Measurements from ENCODE around the gene NBDY.
A peak's percentile ranks its signal among the peaks of the same experiment; 100 is the strongest.
"Not testable (repeated sequence)": the region's sequence is repeated elsewhere in the genome, so short reads cannot be mapped to it uniquely, and the experiment has no call there.

The NBDY gene

GRCh38 chrX:56729152-56729850, at the start of gene NBDY:
Gene NBDY (plus strand): TSS chrX:56729243. CDS start chrX:56729354, 111 bp downstream.
- DNase-seq: no peak

- not testable (repeated sequence) for DNase-seq
Observed at GRCh38 chrX:56704530-56704929, 24.5 kb upstream of the NBDY start.

DNA sequence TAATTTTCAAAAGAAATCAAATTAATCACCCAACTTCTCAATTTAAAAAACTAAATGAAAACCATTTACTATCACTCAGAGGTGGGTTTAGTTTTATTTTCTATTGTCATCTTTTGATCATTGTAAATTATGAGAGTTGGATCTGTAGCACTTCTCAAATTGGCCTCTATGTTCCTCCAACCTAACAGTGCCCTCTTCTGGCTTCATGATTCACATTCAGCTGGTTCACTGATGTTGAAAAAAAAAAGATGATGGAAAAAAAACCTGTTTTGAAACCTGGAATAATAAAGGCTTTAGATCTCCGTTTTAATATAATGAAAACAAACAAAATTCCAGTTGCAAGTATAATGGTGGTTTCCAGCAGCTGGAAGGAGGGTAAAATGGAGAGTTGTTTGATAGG, 2.4 kb upstream of the NBDY start:
- peak; percentile 15 for DNase-seq

DNA sequence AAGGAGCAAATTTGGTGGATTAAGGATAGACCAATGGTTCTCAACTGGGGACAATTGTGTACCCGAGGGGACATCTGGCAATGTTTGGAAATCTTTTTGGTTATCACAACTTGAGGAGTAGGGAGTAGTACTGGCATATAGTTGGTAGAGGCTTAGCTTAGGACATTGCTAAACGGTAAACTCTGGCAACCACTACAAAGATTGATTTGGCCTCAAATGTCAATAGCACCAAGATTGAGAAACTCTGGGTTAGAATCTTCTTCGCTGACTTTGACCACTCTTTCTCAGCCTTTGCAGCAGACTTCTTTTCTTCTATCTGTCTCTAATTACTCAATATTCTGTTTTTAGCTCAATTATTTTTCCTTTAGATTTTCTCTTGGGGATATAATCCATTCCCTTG, 1.5 kb upstream of the NBDY start:
- DNase-seq: no peak

GRCh38 chrX:56728321-56728720, 722 bp upstream of the NBDY start:
- no peak for DNase-seq

DNA sequence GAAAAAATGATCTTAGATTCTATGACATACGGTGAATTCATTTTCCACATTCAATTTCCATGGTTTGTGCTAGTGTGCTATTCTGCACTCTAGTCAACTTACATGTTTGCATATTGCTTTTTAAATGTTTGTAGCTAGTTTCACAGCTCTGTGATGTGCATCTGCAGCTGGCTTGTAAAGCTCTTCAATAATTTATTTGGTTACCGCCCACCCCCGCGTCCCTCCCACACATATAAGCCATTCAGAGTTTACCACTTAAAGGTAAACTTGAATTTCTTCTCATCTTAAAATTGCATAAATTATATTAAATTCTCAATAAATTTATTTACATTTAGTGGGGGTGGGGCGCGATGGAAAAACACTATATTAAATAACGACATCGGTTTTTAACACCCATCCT, 291 bp upstream of the NBDY start:
- DNase-seq: no peak

DNA sequence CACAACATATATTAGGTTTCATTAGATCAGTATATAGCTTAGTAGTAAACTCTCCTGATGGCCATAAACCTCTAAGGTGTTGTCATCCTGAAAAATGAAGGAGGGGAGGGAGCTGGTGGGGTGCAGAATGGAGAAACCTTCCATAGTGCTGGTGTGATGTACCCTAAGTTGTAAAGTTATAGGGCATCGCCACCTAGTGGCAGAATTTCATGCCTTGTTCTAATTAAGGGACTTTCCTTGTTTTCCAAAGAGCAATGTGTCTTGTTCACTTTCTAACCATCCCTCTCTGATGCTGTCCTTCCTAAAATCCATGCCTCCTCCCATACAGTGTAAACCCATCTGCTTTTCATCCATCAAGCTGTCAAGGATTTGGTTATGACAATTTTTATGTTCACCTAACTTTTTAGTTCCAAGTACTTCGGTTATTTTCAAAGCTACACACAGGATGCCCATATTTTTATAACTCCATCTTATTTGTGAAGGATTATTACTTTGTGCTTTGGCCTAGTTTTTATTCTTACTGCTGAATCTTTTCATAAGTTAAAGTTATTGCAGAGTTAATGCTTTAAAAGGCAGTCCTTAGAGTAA, 4.5 kb downstream of the NBDY start:
- DNase-seq: no peak

GRCh38 chrX:56736219-56736618, 7.2 kb downstream of the NBDY start:
- DNase-seq: no peak

- DNase-seq: no peak
Observed at GRCh38 chrX:56738670-56739069, 9.6 kb downstream of the NBDY start.

DNA sequence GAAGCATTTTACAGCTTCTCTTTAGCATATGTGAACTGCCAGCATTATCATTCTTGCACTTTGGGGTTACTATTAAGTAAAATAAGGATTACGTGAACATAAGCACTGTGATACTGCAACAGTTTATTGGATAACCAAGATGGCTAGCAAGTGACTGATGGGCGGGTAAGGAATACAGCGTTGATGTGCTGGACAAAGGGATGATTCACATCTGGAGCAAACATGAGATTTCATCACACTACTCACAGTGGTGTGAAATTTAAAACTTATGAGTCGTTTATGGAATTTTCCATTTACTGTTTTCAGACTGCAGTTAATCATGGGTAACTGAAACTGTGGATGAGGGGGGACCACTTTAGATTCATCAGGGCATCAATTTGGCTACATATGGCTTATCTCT, 16.0 kb downstream of the NBDY start:
- no peak for DNase-seq

- no peak for DNase-seq
Observed at GRCh38 chrX:56746996-56747395, 18.0 kb downstream of the NBDY start.

DNA sequence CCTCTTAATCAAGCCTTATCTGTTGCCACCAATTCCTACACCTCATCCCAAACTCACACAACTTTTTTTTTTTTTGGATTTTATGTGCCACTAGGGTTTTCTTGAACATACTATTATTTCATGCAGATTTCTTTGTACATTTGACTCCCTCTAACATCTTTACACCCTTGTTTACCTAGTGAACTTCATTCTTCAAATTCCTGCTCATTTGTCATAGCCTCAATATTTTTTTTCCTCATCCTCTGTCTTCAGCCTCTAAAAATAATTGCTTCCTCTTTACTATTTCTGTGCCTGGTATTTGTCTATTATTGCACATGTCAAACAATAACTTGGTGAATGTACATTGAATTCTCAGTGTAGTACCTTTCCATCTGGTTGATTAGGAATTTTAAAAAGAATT, 22.0 kb downstream of the NBDY start:
- no peak for DNase-seq

GRCh38 chrX:56757327-56757726, 28.3 kb downstream of the NBDY start:
- DNase-seq: no peak

DNA sequence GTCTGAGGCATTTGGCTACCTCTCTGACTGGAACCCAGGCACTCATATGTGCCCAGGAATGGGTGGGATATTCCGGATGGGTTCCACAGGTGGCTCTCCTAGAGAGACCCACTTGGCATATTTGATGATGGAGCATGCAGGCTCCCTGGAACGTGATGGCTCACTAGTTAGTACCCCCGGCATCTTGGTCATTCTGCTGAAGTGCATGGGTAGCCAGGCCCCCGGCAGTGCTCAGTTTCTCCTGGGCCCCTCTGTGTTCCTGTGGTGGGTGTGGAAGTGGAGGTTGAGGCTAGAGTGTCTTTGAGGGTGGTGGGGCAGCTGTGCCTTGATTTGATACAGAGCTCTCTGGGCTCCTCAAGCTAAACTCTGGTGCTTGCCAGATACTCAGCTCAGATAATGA, 29.4 kb downstream of the NBDY start:
- DNase-seq: no peak

DNA sequence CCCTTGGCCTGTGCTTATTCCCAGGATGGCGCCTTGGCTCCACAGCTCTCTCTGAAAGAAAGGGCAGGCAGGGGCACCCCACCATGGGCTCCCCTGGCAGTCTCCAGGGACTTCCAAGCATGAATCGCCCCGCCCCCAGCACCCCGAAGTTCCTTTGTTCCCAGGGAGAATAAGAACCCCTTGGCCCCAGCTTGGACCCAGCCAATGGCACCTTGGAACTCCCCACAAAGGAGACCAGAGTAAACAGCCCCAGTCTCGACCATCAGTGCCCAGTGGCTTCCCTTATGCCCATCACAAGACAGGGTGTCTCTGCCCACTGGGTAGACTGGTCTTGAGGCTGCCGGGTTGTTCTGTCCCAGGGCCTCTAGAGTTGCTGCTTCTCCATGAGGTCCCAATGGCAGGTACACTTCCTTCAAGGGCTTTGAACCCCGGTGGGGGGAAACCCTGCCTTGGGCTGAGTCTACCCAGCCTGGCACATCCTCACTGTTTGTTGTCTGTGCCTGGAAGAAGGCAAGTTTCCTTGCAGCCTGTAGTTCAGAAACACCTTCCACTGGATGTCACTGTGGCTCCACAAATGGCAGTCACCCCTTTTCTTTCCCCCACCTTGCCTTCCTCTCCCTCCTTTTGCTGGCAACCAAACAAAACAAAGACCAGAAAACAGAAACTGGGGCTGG, 30.8 kb downstream of the NBDY start:
- no peak for DNase-seq

GRCh38 chrX:56760410-56761124, 31.5 kb downstream of the NBDY start:
- not testable (repeated sequence) for DNase-seq

- DNase-seq: no peak
Observed at GRCh38 chrX:56761167-56761566, 32.1 kb downstream of the NBDY start.

DNA sequence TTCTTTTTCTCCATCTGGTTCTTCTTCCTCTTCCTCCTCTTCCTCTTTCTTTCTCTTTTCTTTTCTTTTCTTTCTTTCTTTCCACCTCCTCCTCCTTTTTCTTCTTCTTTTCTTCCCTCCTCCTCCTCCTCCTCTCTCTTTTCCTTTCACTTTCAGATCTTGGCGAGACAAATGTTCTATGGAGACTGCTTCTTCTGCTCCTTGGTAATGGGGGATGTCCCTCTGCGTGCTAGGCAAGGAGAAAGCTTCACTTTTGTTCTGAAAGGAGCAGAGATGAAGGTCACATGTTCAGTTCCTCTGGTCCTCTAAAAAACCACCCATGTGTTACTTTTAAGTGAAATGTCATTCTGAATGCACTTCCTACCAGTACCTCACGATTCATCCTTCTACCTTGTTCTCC, 33.2 kb downstream of the NBDY start:
- DNase-seq: no peak

GRCh38 chrX:56762707-56763555, 33.9 kb downstream of the NBDY start:
- no peak for DNase-seq

GRCh38 chrX:56763556-56764152, 34.6 kb downstream of the NBDY start:
- DNase-seq: no peak

DNA sequence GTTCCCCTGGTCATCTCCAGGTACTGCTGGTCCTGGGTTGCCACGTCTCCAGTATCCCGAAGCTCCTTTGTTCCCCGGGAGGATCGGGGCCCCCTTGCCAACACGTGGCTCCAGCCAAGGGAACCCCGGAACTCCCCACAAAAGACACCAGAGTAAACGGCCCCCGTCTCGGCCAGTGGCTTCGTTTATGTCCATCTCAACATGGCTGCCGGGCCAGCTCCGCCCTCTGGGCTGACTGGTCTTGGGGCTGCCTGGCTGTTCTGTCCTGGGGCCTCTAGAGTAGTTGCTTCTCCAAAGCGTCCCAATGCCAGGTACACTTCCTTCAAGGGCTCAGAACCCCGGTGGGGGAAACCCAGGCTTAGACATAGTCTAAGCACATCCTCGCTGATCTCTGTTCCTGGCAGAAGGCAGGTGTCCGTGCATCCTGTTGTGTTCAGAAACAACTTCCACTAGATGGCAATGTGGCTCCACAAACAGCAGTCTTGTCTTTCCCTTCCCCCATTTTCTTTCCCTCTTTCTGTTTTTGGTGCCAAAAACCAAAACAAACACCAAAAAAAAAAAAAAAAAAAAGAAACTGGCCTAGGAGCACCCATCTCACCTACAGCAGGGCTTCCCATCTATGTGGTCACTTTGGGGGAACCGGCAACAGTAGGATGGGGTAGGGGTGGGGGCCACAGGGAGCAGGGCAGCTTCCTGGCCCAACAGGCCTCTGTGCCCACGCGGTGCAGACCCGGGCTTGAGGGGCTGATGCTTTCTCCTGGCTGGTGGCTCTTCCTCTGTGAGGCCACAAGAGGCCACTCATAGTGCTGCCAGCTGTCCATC, 35.3 kb downstream of the NBDY start:
- peak; percentile 64 for DNase-seq
